Endothelial cell of umbilical vein (primary cell): ENCODE results near the gene P2RY6. TPM values are rescaled to one million over a fixed set of nuclear protein-coding genes. Genes with fewer than 3 reads are reported as not detected.

Experiments
- BruUV-seq: library from RNA; stranded (reverse); fragments of 400-500 nt; replicated peaks from 2 replicates; lab custom pipeline; 2021; lab: Mats Ljungman, UMichigan
- CTCF ChIA-PET: fragments of 300-600, 350-600 bp; sonication (Branson Sonifier 250); formaldehyde crosslinking; loops from one replicate; lab custom pipeline; 2021; ENCODE audit warnings: antibody characterized with exemption, inconsistent platforms; lab: Charles Lee
- POLR2A ChIA-PET: fragments of 300-600, 350-600 bp; sonication (Branson Sonifier 250); formaldehyde crosslinking; loops from one replicate; lab custom pipeline; 2021; ENCODE audit warnings: antibody characterized with exemption, inconsistent platforms; lab: Charles Lee
- DNase-seq: peaks from one replicate; pipeline ENCODE4 v3.0.0-alpha.2; 2011; ENCODE audit warnings: low read depth, low spot score
- FAIRE-seq: peaks from 2 replicates; lab custom pipeline; 2011; peaks lifted over from hg19 to GRCh38; lab: Jason Lieb, UNC
- H2AFZ ChIP-seq: 2 replicates; pipeline ENCODE4 v1.6.0; 2012; ENCODE audit warnings: low read depth, low read length, control low read depth, inconsistent platforms
- H3K27ac ChIP-seq: 2 replicates; pipeline ENCODE4 v1.5.1; 2011; ENCODE audit warnings: low read depth, mild to moderate bottlenecking, control low read depth, low read length, moderate library complexity; ENCODE audit not compliant: insufficient read depth
- H3K27me3 ChIP-seq, 2 experiments: 2 replicates each; pipeline versions ENCODE4 v1.6.0 to v1.6.1; 2011; ENCODE audit warnings: low read length in 2 of 2, mixed read lengths in 1 of 2; ENCODE audit not compliant: control insufficient read depth in 2 of 2, insufficient read depth in 2 of 2
- H3K36me3 ChIP-seq, 2 experiments: 2 replicates in 1 of 2; 3 replicates in 1 of 2; pipeline ENCODE4 v1.5.1; 2011; ENCODE audit warnings: low read length in 2 of 2, mild to moderate bottlenecking in 1 of 2, moderate library complexity in 1 of 2; ENCODE audit not compliant: control insufficient read depth in 2 of 2, insufficient read depth in 2 of 2; ENCODE audit errors: extremely low read depth in 1 of 2
- H3K4me1 ChIP-seq: 3 replicates; pipeline ENCODE4 v1.5.1; 2011; ENCODE audit warnings: mild to moderate bottlenecking, low read length; ENCODE audit not compliant: control insufficient read depth, insufficient read depth; ENCODE audit errors: extremely low read depth
- H3K4me2 ChIP-seq: 2 replicates; pipeline ENCODE4 v1.6.1; 2011; ENCODE audit warnings: low read length, control low read depth, mixed read lengths; ENCODE audit not compliant: insufficient read depth
- H3K4me3 ChIP-seq, 3 experiments: fragments of 200-600 bp in 1 of 3; sonication (generic), shearing (Covaris generic) in 1 of 3; replicated peaks in 1 of 3; 2 replicates each; pipeline ENCODE4 v1.5.1; 2011 to 2016; ENCODE audit warnings: control low read depth in 3 of 3, low read length in 3 of 3, mild to moderate bottlenecking in 2 of 3, inconsistent platforms in 1 of 3, low read depth in 1 of 3, moderate library complexity in 1 of 3; ENCODE audit not compliant: insufficient read depth in 1 of 3
- H3K79me2 ChIP-seq: 2 replicates; pipeline ENCODE4 v1.6.0; 2012; ENCODE audit warnings: low read length, inconsistent platforms; ENCODE audit not compliant: control insufficient read depth, insufficient read depth
- H3K9ac ChIP-seq: replicated peaks from 2 replicates; pipeline ENCODE3; 2011; ENCODE audit warnings: low read length, control low read depth; ENCODE audit not compliant: insufficient read depth; ENCODE audit errors: extremely low read depth
- H3K9me1 ChIP-seq: replicated peaks from 3 replicates; pipeline ENCODE4 v1.6.0; 2011; ENCODE audit warnings: mild to moderate bottlenecking, low read length; ENCODE audit not compliant: control insufficient read depth, insufficient read depth; ENCODE audit errors: extremely low read depth
- H3K9me3 ChIP-seq: replicated peaks from 2 replicates; pipeline ENCODE4 v1.5.1; 2012; ENCODE audit warnings: low read length, inconsistent platforms; ENCODE audit not compliant: control insufficient read depth, insufficient read depth
- H4K20me1 ChIP-seq: replicated peaks from 2 replicates; pipeline ENCODE3; 2011; ENCODE audit warnings: mild to moderate bottlenecking, low read length; ENCODE audit not compliant: control insufficient read depth, insufficient read depth; ENCODE audit errors: extremely low read depth
- CTCF ChIP-seq, 2 donors: IDR thresholded peaks; 1 replicate in 1 of 2; 2 replicates in 1 of 2; pipeline ENCODE4 v1.5.1; 2011; ENCODE audit warnings: low read length in 2 of 2, mild to moderate bottlenecking in 2 of 2, moderate library complexity in 2 of 2, control low read depth in 1 of 2, inconsistent platforms in 1 of 2, low read depth in 1 of 2; ENCODE audit not compliant: insufficient read depth in 1 of 2; ENCODE audit errors: extremely low read depth in 1 of 2
- EZH2 ChIP-seq: IDR thresholded peaks from 2 replicates; pipeline ENCODE4 v1.6.1; 2012; ENCODE audit warnings: borderline replicate concordance, low read depth, mild to moderate bottlenecking, moderate library complexity, low read length, inconsistent platforms; ENCODE audit not compliant: severe bottlenecking
- FOS ChIP-seq: IDR thresholded peaks from 2 replicates; pipeline ENCODE4 v1.6.1; 2011; ENCODE audit warnings: mild to moderate bottlenecking, low read length, moderate library complexity, borderline replicate concordance; ENCODE audit not compliant: insufficient read depth
- GATA2 ChIP-seq: IDR thresholded peaks from 2 replicates; pipeline ENCODE4 v1.7.0; 2011; ENCODE audit warnings: low read depth, mild to moderate bottlenecking, moderate library complexity, mixed read lengths, low read length; ENCODE audit not compliant: insufficient read length, insufficient read depth
- JUN ChIP-seq: IDR thresholded peaks from 2 replicates; pipeline ENCODE4 v1.6.1; 2011; ENCODE audit warnings: borderline replicate concordance, low read depth; ENCODE audit not compliant: insufficient read length, insufficient read depth
- MAX ChIP-seq: IDR thresholded peaks from 2 replicates; pipeline ENCODE4 v1.6.1; 2011; ENCODE audit not compliant: insufficient read depth, insufficient read length
- MYC ChIP-seq: IDR thresholded peaks from one replicate; pipeline ENCODE4 v1.6.1; 2011; ENCODE audit warnings: mild to moderate bottlenecking, low read depth, low read length
- POLR2A ChIP-seq: IDR thresholded peaks from 2 replicates; pipeline ENCODE4 v1.6.1; 2012; ENCODE audit warnings: low read depth, mild to moderate bottlenecking, control low read depth, low read length
- POLR2AphosphoS5 ChIP-seq: IDR thresholded peaks from 2 replicates; pipeline ENCODE4 v1.6.1; 2012; ENCODE audit warnings: low read depth, mild to moderate bottlenecking, control low read depth, low read length, moderate library complexity; ENCODE audit not compliant: insufficient read depth
- dilution Hi-C: fragments of 300-500 bp; cut with MboI; formaldehyde crosslinking; loops from one replicate; pipeline ENCODE4 v1.15.0; 2019; ENCODE audit warnings: low sequenced_read_pairs; ENCODE audit not compliant: extremely low pct_ligation_motif_present
- intact Hi-C: fragments of 100-400 bp; cut with micrococcal nuclease; formaldehyde crosslinking; loops from one replicate; pipeline ENCODE4 v1.10.0; 2022
- polyA plus RNA-seq, 4 experiments: library from polyadenylated mRNA; depleted of rRNA in 3 of 4; stranded (reverse) in 3 of 4; unstranded in 1 of 4; fragments of >200 nt; gene quantifications; 2 replicates each; pipeline versions ENCODE4 v1.2.1 to v1.2.3, GENCODE V29; 2011 to 2012; ENCODE audit warnings: missing spikeins in 1 of 4
- total RNA-seq: library from RNA; stranded (reverse); gene quantifications from 2 replicates; pipeline ENCODE4 v1.2.3, GENCODE V29; 2021

Gene P2RY6
- total and polyA plus RNA-seq, 2 donors (not counting 3 experiments of a cell fraction or from before 2014, with no cell fraction given): 0.47 TPM; not detected in 1

GRCh38 chr11:73291781-73292524 lies 19.8 kb downstream of the P2RY6 start:
- H3K4me1 ChIP-seq: peaks cover 19% of the 10 kb centered on the region
- FAIRE-seq (no peak), DNase-seq (no peak)
- no peak overlapping the region for H3K9ac ChIP-seq
- POLR2A ChIA-PET: no interaction called here
- H3K9me1 ChIP-seq: no peaks in the 10 kb centered on the region
- H3K36me3 ChIP-seq: no peaks in the 10 kb centered on the region
- H3K27me3 ChIP-seq: no peaks in the 10 kb centered on the region
- no peak overlapping the region for H3K4me3 ChIP-seq
- H3K9me3 ChIP-seq: no peaks in the 10 kb centered on the region
- H4K20me1 ChIP-seq: no peaks in the 10 kb centered on the region
- H2AFZ ChIP-seq: peak overlapping the region; percentile 31
- no peak for TF ChIP-seq EZH2
- no peak for TF ChIP-seq JUN
- TF ChIP-seq GATA2: no peak
- no peak for TF ChIP-seq MYC
- TF ChIP-seq POLR2AphosphoS5: no peak
- TF ChIP-seq FOS: no peak
- no peak for TF ChIP-seq POLR2A
- no peak for TF ChIP-seq CTCF (IDR thresholded peaks at IDR 0.05; ENCODE audit: extremely low read depth in 1 of 2, insufficient read depth in 1 of 2, low read depth in 1 of 2, low read length in 2 of 2)
- no peak for TF ChIP-seq MAX
- BruUV-seq: no TSS peak
- no peaks in the 10 kb centered on the region for H3K79me2 ChIP-seq
- dilution Hi-C loops (no loop called here), intact Hi-C loops (no loop called here)
- H3K27ac ChIP-seq: no peak overlapping the region
- CTCF ChIA-PET: interaction anchor here (1.1 to 7.5 kb wide), 11 partner anchors 9 to 567 kb away, joined by 4 to 110 read pairs (median 7); no protein-coding TSS in a partner anchor
- H3K4me2 ChIP-seq: no peak overlapping the region
